Hepatocyte (in vitro differentiated cells): ENCODE results near the gene SYCE3.
"Not testable (repeated sequence)": the region's sequence is repeated elsewhere in the genome, so short reads cannot be mapped to it uniquely, and the experiment has no call there.

Experiments used
- EZH2 ChIP-seq: fragments of 200-600 bp; sonication (generic); IDR thresholded peaks from 2 replicates; pipeline ENCODE4 v1.6.1; 2016; ENCODE audit warnings: antibody characterized with exemption, mild to moderate bottlenecking, borderline replicate concordance
- TF ChIP-seq, protein P1 (sequence below): fragments of 200-600 bp; sonication (generic); IDR thresholded peaks from 2 replicates; pipeline ENCODE4 v1.5.1; 2016; ENCODE audit warnings: antibody characterized with exemption, mild to moderate bottlenecking; ENCODE audit not compliant: poor library complexity

DNA sequence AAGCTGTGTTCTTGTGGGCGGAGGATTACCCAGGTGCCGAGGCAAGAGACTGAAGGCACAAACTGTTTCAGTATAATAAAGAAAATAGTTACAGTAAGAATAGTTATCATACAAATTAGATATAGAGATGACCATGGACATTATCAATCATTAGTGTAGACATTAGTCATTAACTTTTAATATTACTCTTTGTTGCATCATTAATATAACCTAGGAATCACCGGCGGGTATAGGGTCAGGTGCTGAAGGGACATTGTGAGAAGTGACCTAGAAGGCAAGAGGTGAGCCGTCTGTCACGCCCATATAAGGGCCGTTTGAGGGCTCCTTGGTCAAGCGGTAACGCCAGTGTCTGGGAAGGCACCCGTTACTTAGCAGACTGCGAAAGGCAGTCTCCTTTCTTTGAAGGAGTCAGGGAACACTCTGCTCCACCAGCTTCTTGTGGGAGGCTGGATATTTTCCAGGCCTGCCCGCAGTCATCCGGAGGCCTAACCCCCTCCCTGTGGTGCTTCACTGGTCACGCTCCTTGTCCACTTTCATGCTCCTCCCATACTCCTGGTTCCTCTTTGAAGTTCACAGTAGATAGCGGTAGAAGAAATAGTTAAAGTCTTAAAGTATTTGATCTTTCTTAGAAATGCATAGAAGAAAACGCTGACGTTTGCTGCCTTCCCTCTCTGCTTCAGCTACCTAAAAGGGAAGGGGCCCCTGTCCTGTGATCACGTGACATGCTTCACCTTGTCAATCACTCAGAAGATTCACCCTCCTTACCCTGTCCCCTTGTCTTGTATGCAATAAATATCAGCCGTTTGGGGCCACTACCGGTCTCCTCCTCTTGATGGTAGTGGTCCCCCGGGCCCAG is 28.6 kb downstream of the SYCE3 start:
- TF ChIP-seq, protein P1, sequence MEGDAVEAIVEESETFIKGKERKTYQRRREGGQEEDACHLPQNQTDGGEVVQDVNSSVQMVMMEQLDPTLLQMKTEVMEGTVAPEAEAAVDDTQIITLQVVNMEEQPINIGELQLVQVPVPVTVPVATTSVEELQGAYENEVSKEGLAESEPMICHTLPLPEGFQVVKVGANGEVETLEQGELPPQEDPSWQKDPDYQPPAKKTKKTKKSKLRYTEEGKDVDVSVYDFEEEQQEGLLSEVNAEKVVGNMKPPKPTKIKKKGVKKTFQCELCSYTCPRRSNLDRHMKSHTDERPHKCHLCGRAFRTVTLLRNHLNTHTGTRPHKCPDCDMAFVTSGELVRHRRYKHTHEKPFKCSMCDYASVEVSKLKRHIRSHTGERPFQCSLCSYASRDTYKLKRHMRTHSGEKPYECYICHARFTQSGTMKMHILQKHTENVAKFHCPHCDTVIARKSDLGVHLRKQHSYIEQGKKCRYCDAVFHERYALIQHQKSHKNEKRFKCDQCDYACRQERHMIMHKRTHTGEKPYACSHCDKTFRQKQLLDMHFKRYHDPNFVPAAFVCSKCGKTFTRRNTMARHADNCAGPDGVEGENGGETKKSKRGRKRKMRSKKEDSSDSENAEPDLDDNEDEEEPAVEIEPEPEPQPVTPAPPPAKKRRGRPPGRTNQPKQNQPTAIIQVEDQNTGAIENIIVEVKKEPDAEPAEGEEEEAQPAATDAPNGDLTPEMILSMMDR, result not testable (repeated sequence)
- TF ChIP-seq EZH2, result not testable (repeated sequence)
